IMR-90 (cell line): ENCODE data around the gene FUT7.

ENCODE experiments used
- CEBPB ChIP-seq: IDR thresholded peaks from 2 replicates; pipeline ENCODE4 v1.6.1; 2012; ENCODE audit warnings: low read depth, low read length, improper control_type of control experiment
- RAD21 ChIP-seq: IDR thresholded peaks from 2 replicates; pipeline ENCODE4 v1.6.1; 2012; ENCODE audit warnings: low read length, improper control_type of control experiment
- TF ChIP-seq, protein P1 (sequence below): conservative IDR thresholded peaks from 2 replicates; pipeline ENCODE4 v1.5.1; 2012; ENCODE audit warnings: mild to moderate bottlenecking, low read depth, low read length, improper control_type of control experiment

GRCh38 chr9:137057545-137057944, 25.7 kb upstream of the FUT7 start:
- TF ChIP-seq RAD21 = no peak
- TF ChIP-seq, protein P1, sequence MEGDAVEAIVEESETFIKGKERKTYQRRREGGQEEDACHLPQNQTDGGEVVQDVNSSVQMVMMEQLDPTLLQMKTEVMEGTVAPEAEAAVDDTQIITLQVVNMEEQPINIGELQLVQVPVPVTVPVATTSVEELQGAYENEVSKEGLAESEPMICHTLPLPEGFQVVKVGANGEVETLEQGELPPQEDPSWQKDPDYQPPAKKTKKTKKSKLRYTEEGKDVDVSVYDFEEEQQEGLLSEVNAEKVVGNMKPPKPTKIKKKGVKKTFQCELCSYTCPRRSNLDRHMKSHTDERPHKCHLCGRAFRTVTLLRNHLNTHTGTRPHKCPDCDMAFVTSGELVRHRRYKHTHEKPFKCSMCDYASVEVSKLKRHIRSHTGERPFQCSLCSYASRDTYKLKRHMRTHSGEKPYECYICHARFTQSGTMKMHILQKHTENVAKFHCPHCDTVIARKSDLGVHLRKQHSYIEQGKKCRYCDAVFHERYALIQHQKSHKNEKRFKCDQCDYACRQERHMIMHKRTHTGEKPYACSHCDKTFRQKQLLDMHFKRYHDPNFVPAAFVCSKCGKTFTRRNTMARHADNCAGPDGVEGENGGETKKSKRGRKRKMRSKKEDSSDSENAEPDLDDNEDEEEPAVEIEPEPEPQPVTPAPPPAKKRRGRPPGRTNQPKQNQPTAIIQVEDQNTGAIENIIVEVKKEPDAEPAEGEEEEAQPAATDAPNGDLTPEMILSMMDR = no peak
- TF ChIP-seq CEBPB = no peak
